GM12801 (cell line): Measurements from ENCODE around the gene FAM219B.

Source experiments
- CTCF ChIP-seq: IDR thresholded peaks from one replicate; pipeline ENCODE4 v1.5.1; 2011; ENCODE audit warnings: control low read depth; ENCODE audit not compliant: insufficient read length; ENCODE audit errors: extremely low read depth

FAM219B gene

GRCh38 chr15:74897300-74897701 is 9.3 kb downstream of the FAM219B start:
- TF ChIP-seq CTCF, result no peak

GRCh38 chr15:74896316-74896715 is 10.3 kb downstream of the FAM219B start:
- TF ChIP-seq CTCF, result no peak

- no peak for TF ChIP-seq CTCF
Observed at GRCh38 chr15:74895830-74896229, 10.8 kb downstream of the FAM219B start.

GRCh38 chr15:74893627-74894026 is 13.0 kb downstream of the FAM219B start:
- no peak for TF ChIP-seq CTCF

GRCh38 chr15:74892931-74893330 is 13.7 kb downstream of the FAM219B start:
- TF ChIP-seq CTCF, result no peak

- no peak for TF ChIP-seq CTCF
Observed at GRCh38 chr15:74892313-74892712, 14.3 kb downstream of the FAM219B start.

GRCh38 chr15:74891469-74891868 is 15.2 kb downstream of the FAM219B start:
- no peak for TF ChIP-seq CTCF

GRCh38 chr15:74890665-74890960 is 16.0 kb downstream of the FAM219B start:
- TF ChIP-seq CTCF, result no peak
